ENCODE results near the gene PPM1H.

DNA sequence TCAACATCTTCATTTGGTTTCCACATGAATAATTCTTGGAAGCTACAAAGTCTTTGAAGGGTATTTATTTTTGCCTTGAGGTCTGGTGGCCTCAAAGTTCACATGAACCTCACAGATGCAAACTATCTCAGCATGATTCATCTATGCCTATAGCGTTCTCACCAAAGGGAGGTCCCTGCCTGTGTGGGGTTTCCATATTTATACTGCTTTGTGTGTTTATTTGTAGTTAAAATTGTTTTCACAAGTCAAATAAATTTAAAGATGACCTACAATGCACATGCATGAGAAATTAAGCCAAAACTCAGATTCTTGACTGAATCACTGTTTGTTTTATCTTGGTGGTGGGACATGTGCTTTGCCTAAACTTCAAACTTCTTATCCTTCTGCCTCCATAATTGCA, 176.7 kb downstream of the PPM1H start:
- TF ChIP-seq ZSCAN18 (CRISPR knock-in tag; IDR thresholded peaks at IDR 0.05) (no peak), CREM (CRISPR knock-in tag; IDR thresholded peaks at IDR 0.05) (no peak), CTCF (IDR thresholded peaks at IDR 0.05) (no peak), TEAD4 (CRISPR knock-in tag; IDR thresholded peaks at IDR 0.05) (no peak), E2F4 (CRISPR knock-in tag; IDR thresholded peaks at IDR 0.05; ENCODE audit: borderline replicate concordance, low read depth) (no peak), USF2 (CRISPR knock-in tag; IDR thresholded peaks at IDR 0.05) (no peak), MAX (CRISPR knock-in tag; IDR thresholded peaks at IDR 0.05) (no peak)
- TF ChIP-seq, protein P1, sequence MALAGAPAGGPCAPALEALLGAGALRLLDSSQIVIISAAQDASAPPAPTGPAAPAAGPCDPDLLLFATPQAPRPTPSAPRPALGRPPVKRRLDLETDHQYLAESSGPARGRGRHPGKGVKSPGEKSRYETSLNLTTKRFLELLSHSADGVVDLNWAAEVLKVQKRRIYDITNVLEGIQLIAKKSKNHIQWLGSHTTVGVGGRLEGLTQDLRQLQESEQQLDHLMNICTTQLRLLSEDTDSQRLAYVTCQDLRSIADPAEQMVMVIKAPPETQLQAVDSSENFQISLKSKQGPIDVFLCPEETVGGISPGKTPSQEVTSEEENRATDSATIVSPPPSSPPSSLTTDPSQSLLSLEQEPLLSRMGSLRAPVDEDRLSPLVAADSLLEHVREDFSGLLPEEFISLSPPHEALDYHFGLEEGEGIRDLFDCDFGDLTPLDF (CRISPR knock-in tag; IDR thresholded peaks at IDR 0.05), result no peak

Data from WTC11 (cell line).